Daoy (cell line): ENCODE data around the gene EPHA5. TPM values are rescaled to one million over a fixed set of nuclear protein-coding genes. Genes with fewer than 3 reads are reported as not detected.
"Not testable (repeated sequence)": the region's sequence is repeated elsewhere in the genome, so short reads cannot be mapped to it uniquely, and the experiment has no call there.

Experiments
- DNase-seq: peaks from one replicate; pipeline ENCODE4 v3.0.0-alpha.2; 2015; ENCODE audit warnings: low read depth
- total RNA-seq: library from RNA; depleted of rRNA; stranded (reverse); fragments of >200 nt; shearing (Covaris generic); gene quantifications from 2 replicates; pipeline ENCODE4 v1.2.3, GENCODE V29; 2014

The EPHA5 gene
- total RNA-seq, 1 experiment from 2014 or later = 0.91 TPM

- DNase-seq = no peak
Measured at GRCh38 chr4:65370709-65371108, 299.6 kb downstream of the EPHA5 start.

- no peak for DNase-seq
Measured at GRCh38 chr4:65367306-65367705, 303.0 kb downstream of the EPHA5 start.

- no peak for DNase-seq
Measured at GRCh38 chr4:65358914-65359313, 311.4 kb downstream of the EPHA5 start.

- no peak for DNase-seq
Measured at GRCh38 chr4:65353098-65353497, 317.2 kb downstream of the EPHA5 start.

- no peak for DNase-seq
Measured at GRCh38 chr4:65344278-65344825, 325.9 kb downstream of the EPHA5 start.

GRCh38 chr4:65343342-65343741, 326.9 kb downstream of the EPHA5 start:
- DNase-seq = no peak

- no peak for DNase-seq
Measured at GRCh38 chr4:65341557-65341956, 328.7 kb downstream of the EPHA5 start.

- no peak for DNase-seq
Measured at GRCh38 chr4:65340382-65341109, 329.7 kb downstream of the EPHA5 start.

- no peak for DNase-seq
Measured at GRCh38 chr4:65337371-65337770, 332.9 kb downstream of the EPHA5 start.

- DNase-seq = no peak
Measured at GRCh38 chr4:65336465-65336864, 333.8 kb downstream of the EPHA5 start.

- no peak for DNase-seq
Measured at GRCh38 chr4:65316534-65316933, 353.8 kb downstream of the EPHA5 start.

GRCh38 chr4:65311120-65311519, 359.2 kb downstream of the EPHA5 start:
- DNase-seq = no peak

GRCh38 chr4:65310586-65310985, 359.7 kb downstream of the EPHA5 start:
- DNase-seq = no peak

- not testable (repeated sequence) for DNase-seq
Measured at GRCh38 chr4:65308626-65309025, 361.7 kb downstream of the EPHA5 start.

GRCh38 chr4:65302145-65302544, 368.1 kb downstream of the EPHA5 start:
- no peak for DNase-seq

- no peak for DNase-seq
Measured at GRCh38 chr4:65296246-65296645, 374.0 kb downstream of the EPHA5 start.

- no peak for DNase-seq
Measured at GRCh38 chr4:65287071-65287470, 383.2 kb downstream of the EPHA5 start.
